ENCODE data around the gene CPN2. TPM values are rescaled to one million over a fixed set of nuclear protein-coding genes. Genes with fewer than 3 reads are reported as not detected.

CPN2 gene
- total and polyA plus RNA-seq, 2 of the 8 experiments (the other 6 are each of a cell fraction or from before 2014, with no cell fraction given) = 0.03 TPM; not detected in 1

DNA sequence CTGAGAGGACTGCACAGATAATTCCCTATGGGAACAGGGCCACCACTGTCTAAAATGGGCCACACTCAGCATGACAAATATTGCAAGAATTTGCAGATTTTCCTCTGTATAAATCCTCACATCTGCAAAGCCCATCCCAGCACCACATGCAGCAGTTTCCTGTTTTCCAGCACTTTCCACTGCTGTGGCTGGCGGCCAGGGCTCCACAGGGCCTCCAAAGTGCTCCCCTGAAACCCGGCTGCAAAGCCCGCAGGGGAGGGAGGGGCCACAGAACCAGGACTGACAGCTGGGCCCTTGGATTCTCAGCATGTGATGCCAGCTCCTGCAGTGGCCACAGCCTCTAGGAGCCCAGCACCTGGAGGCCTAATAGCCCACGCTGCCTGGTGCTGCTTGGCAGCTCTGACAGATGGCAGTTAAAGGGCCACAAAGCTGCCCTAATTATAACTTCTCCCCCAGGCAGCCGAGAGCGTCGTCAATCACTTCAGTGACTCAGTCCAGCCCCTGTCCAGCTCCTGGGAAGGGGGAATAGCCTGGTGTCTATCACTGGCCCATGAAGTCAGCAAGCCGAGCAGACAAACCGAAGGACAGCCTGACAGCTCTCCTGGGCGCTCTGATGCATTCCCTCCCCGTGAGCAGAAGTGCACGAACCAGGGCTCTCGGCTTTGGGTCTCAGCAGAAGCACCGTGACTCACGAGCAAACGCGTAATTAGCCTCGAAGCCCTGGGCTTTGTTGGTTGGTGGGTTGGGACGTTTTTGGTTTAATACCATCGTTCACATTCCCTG lies 13.7 kb upstream of the CPN2 start:
- H4K5ac ChIP-seq (ENCODE audit: insufficient read length, low read depth, low read length) = no peak overlapping the region
- H3K4ac ChIP-seq (replicated peaks; ENCODE audit: insufficient read length, low read depth, low read length) = no peak overlapping the region
- peaks cover 2 to 15% (median 9%) of the 10 kb centered on the region in 4 experiments for H3K4me1 ChIP-seq (replicated peaks in 1 of 4; ENCODE audit: control insufficient read depth in 3 of 4, insufficient read depth in 4 of 4, low read length in 3 of 4)
- no peak overlapping the region for H3K4me3 ChIP-seq (ENCODE audit: extremely low read depth in 1 of 4, insufficient read depth in 2 of 4, low read depth in 3 of 4, low read length in 4 of 4)
- H4K20me1 ChIP-seq (replicated peaks in 1 of 2; ENCODE audit: control insufficient read depth in 1 of 2, insufficient read depth in 2 of 2, low read length in 2 of 2) = no peaks in the 10 kb centered on the region
- H3K36me3 ChIP-seq (ENCODE audit: control insufficient read depth in 2 of 4, insufficient read depth in 4 of 4, low read length in 3 of 4) = no peaks in the 10 kb centered on the region
- DNase-seq (ENCODE audit: low read depth in 1 of 2, low spot score in 2 of 2) (no peak), FAIRE-seq (no peak)
- no peak overlapping the region; the same call in 1 of the 2 replicates for H4K8ac ChIP-seq (ENCODE audit: extremely low read depth, insufficient read depth, low read length)
- no peak overlapping the region for H3K56ac ChIP-seq (replicated peaks; ENCODE audit: insufficient read length, low read depth, low read length)
- no peak overlapping the region for H3K14ac ChIP-seq (ENCODE audit: insufficient read length)
- peaks cover 0 to 8% (median 3%) of the 10 kb centered on the region in 4 experiments; a peak in 4 of 7 replicates for H3K27me3 ChIP-seq (replicated peaks in 1 of 4; ENCODE audit: control insufficient read depth in 3 of 4, extremely low read depth in 1 of 4, insufficient read depth in 3 of 4, low read length in 3 of 4)
- TF ChIP-seq SIX5 (IDR thresholded peaks at IDR 0.05; ENCODE audit: low read depth, low read length) = no peak
- ChIA-PET POLR2A (ENCODE audit: partially characterized antibody) (interaction anchor here (1.3 to 1.5 kb wide), 2 partner anchors 32 to 34 kb away, joined by 3 to 4 read pairs; no protein-coding TSS in a partner anchor), CTCF (ENCODE audit: partially characterized antibody) (interaction anchor here (0.6 to 18.9 kb wide), 7 partner anchors 11 to 642 kb away, joined by 3 to 344 read pairs (median 3); no protein-coding TSS in a partner anchor)
- no peak overlapping the region for H2BK12ac ChIP-seq (ENCODE audit: low read depth, low read length)
- no peaks in the 10 kb centered on the region for H3K79me1 ChIP-seq (ENCODE audit: low read depth, low read length)
- no peaks in the 10 kb centered on the region for H3K79me2 ChIP-seq (ENCODE audit: control insufficient read depth in 1 of 2, insufficient read depth in 2 of 2, low read length in 2 of 2)
- no peak overlapping the region for H2BK5ac ChIP-seq (ENCODE audit: low read depth, low read length)
- no peak overlapping the region for H2AK5ac ChIP-seq (ENCODE audit: low read depth, low read length)
- no peak overlapping the region for H4K91ac ChIP-seq (replicated peaks; ENCODE audit: insufficient read length, low read length)
- H3K27ac ChIP-seq (ENCODE audit: low read depth, low read length) = no peak overlapping the region
- no peak overlapping the region for H2BK20ac ChIP-seq (ENCODE audit: low read length)
- 0 out of 2 replicates have a peak overlapping the region, but pooled peaks have one; percentile 46 for H2BK15ac ChIP-seq (ENCODE audit: low read length)
- WGBS, 2 experiments (ENCODE audit: extremely low coverage in 1 of 2, insufficient coverage in 1 of 2, insufficient read length in 1 of 2, insufficient replicate concordance in 2 of 2, low coverage in 1 of 2, low lambda C conversion rate in 2 of 2, missing lambda C conversion rate in 1 of 2) = 66% methylated on average over 20 of the region's 20 CpGs; no CpG with 5 or more reads in 1 of the 2 experiments
- no peak overlapping the region for H3K18ac ChIP-seq (ENCODE audit: extremely low read depth, low read length)
- no peak overlapping the region for H3K4me2 ChIP-seq (ENCODE audit: insufficient read depth in 1 of 2, low read depth in 2 of 2, low read length in 2 of 2)
- no peak overlapping the region for H3K9ac ChIP-seq (replicated peaks in 1 of 4; ENCODE audit: extremely low read depth in 1 of 4, low read depth in 3 of 4, low read length in 3 of 4)
- no peaks in the 10 kb centered on the region; a peak in 1 of 4 replicates for H3K9me3 ChIP-seq (ENCODE audit: insufficient read depth in 2 of 2, low read depth in 1 of 2, low read length in 1 of 2)
- H2AFZ ChIP-seq (ENCODE audit: low read length) = no peak overlapping the region
- no peak overlapping the region for H3K23ac ChIP-seq (ENCODE audit: insufficient read length)
- H3K23me2 ChIP-seq (ENCODE audit: low read depth, low read length) = peaks cover 1% of the 10 kb centered on the region; the same call in 1 of the 2 replicates
- H2BK120ac ChIP-seq (replicated peaks; ENCODE audit: low read depth, low read length) = no peak overlapping the region

Data from H1 (cell line).